GM21526 (cell line): ENCODE measurements around the gene WDR53.
A peak's percentile ranks its signal among the peaks of the same experiment; 100 is the strongest.
"Not testable (repeated sequence)": the region's sequence is repeated elsewhere in the genome, so short reads cannot be mapped to it uniquely, and the experiment has no call there.

Source experiments
- ATAC-seq: cut with Tn5 transposase; IDR thresholded peaks from one replicate; pipeline ENCODE4 v1.9.1; 2021; ENCODE audit warnings: moderate library complexity; ENCODE audit not compliant: unreplicated experiment, low FRiP score

WDR53 gene

DNA sequence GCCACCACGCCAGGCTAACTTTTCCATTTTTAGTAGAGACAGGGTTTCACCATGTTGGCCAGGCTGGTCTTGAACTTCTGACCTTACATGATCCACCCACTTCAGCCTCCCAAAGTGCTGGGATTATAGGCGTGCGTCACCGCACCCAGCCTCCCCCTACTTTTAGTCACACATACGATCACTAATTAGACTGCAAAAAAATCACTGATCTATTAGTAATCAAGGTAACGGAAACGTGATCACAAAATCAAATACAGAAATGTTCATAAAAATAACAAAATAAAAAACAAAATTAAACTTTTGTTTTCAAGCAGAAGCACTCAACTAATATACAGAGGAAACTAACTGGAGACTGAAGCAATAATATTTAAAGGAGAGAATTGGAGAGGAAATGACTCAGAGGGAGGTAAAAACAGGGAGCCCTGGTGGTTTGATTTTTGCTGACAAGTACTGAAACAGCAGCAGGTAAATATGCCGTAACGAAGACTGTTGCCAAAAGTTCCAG is 4.6 kb downstream of the WDR53 start:
- no peak for ATAC-seq

DNA sequence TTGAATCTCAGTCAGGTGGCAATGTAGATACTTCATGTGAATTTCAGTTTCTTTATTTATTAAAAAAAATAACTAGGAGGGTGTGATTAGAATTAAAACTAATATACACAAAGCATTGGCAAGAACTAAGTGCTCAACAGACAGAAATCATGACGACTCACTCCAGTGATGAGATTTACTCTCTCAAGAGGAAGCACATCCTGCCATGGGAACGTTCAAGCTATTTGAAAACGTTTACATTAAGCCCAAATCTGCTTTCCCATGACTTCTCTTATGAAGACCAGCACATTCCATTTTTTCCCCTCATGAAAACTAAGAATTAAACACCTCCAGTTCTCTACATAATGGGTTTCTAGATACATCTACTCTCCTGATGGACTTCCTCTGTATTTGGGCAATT is 8.5 kb downstream of the WDR53 start:
- no peak for ATAC-seq

DNA sequence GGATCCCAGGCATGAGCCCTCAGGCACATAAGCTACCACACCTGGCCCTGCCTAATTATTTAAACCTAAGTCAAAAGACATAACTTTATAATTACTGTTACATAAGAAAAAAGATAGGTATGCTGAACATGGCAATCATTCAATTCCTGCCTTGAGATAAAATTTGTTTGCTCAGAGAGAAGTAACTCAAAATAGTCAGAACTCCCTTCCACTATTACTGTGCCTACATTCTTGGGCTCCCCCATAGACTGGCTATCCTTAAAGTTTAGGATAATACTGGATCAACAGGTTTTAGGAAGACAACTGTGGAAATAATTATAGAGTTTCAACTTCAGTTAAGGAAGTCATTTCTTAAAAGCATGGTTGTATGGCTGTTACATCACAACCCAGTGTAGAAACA is 9.9 kb downstream of the WDR53 start:
- ATAC-seq: no peak

DNA sequence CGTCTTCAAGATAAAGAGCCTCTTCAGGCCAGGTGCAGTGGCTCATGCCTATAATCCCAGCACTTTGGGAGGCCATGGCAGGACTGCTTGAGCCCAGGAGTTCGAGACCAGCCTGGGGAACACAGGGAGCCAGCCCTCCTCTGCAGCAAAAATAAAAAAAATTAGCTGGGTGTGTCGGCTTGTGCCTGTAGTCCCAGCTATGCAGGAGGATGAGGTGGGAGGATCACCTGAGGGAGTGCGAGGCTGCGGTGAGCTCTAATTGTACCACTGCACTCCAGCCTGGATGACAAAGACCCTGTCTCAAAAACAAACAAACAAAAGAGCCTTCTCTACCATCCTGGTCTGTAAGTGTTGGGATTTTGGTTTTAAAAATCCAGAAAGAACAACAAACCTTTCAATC is 11.1 kb downstream of the WDR53 start:
- ATAC-seq: no peak

DNA sequence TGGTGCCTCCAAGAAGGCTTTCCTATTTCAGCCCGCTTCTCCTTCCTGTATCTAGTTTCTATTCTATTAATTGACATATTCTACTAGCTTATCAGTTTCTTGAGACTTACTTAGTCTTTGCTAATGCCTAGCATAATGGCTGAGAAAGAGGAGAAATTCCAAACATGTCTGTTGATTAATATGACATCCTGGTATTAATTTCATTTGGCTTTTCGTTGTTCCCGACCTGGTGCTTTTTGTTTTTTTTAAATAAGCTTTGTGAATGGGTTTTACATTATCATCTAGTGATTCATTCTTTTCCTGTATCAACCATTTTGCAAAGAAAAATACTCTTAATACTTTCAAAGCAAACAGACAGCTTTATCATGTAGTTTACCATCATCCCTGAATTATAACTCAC is 13.1 kb downstream of the WDR53 start:
- no peak for ATAC-seq

DNA sequence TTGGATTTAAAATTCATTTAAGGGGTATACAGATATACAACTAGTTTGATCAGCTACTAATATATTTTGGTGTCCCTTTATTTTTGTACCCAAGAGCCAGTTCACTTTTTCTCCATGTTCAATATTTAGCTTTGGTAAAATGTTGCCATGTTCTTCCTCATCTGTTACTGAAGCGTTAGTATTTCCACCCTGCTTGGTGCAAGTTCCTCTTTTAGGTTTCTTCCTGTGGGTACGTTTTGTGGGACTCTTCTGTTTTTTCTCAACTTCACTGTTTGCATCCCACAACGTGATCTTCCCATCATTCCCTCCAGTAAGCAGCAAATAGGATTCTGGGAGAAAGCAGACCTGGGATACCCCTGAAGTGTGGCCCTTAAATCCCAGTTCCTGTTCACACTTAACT is 14.1 kb downstream of the WDR53 start:
- no peak for ATAC-seq

DNA sequence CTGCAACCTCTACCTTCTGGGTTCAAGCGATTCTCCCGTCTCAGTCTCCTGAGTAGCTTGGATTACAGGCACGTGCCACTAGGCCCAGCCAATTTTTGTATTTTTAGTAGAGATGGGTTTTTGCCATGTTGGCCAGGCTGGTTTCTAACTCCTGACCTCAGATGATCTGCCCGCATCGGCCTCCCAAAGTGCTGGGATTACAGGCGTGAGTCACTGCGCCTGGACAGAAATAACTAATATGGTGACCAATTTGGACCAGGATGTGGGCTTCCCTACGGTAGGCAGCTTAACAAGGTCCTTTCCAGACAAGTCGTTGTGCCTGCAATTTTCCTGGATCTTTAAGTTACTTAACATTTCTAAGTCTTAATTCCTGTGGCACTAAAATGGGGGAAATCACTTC is 14.8 kb downstream of the WDR53 start:
- ATAC-seq: no peak

DNA sequence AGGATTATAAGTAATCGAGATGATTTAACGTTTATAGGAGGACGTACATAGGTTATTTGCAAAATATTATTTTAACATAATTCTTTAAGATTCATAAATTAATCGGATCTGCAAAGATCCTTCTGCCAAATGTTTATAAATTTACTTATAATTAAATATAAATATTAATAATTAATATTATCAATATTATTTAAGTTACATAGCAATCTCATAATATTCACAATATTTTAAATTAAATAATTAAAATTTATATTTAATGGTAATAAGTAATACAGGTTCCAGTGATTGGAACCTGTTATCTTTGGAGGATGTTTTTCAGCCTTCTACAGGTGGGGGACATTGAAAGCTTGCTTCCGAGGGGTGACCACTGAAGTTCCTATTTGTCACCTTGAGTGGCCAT is 16.1 kb downstream of the WDR53 start:
- ATAC-seq: no peak

DNA sequence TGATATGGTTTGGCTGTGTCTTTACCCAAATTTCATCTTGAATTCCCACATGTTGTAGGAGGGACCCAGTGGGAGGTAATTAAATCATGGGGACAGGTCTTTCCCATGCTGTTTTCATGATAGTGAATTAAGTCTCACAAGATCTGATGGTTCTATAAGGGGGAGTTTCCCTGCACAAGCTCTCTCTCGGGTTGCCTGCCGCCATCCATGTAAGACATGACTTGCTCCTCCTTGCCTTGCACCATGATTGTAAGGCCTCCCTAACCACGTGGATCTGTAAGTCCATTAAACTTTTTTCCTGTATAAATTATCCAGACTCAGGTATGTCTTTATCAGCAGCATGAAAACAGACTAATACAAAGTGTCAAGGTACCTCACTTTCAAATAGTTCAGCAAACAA is 18.2 kb downstream of the WDR53 start:
- ATAC-seq: not testable (repeated sequence)

DNA sequence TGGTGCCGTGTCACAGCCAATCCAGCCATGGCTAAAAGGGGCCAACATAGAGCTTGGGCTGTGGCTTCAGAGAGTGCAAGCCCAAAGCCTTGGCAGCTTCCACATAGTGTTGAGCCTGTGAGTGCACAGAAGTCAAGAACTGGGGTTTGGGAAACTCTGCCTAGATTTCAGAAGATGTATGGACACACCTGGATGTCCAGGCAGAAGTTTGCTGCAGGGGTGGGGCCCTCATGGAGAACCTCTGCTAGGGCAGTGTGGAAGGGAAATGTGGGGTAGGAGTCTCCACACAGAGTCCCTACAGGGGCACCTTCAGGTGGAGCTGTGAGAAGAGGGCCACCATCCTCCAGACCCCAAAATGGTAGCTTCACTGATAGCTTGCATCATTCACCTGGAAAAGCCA is 19.0 kb downstream of the WDR53 start:
- not testable (repeated sequence) for ATAC-seq

DNA sequence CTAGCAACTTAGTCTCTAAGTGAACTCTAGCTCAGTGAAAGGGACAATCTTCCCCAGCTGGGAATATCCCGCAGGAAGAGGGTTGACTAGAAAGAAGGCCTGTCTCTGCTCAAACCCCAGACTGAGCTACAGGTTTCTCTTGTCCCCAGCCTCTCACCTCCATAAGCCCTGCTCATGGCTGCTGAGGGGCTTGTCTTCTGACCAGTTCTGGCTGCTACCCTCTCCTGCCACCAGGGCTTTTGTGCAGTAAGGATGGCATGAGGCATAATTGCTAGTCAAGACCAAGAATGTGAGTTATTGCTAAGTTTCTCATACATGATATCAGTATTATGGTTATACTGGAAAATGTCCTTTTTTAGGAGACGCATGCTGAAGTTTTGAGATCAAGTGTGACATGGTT is 21.3 kb downstream of the WDR53 start:
- no peak for ATAC-seq

DNA sequence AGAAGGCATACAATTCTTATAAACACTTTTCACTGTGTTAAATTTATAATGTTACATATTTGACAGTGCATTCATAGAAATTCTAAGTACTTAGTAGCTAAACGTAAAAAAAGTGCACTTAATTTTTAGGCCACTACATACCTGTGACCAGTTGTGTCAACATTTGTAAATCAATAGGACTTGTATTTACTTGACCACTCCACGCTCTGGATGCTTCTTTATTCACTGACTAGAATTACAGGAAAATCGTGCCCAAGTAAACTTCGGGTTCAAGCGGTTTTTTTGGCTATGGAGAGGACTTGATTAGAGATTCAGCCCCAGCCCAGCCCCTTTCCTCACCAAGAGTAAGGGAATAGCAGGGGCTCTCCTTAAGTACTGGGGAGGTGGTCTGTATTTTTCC is 21.8 kb downstream of the WDR53 start:
- ATAC-seq: no peak

DNA sequence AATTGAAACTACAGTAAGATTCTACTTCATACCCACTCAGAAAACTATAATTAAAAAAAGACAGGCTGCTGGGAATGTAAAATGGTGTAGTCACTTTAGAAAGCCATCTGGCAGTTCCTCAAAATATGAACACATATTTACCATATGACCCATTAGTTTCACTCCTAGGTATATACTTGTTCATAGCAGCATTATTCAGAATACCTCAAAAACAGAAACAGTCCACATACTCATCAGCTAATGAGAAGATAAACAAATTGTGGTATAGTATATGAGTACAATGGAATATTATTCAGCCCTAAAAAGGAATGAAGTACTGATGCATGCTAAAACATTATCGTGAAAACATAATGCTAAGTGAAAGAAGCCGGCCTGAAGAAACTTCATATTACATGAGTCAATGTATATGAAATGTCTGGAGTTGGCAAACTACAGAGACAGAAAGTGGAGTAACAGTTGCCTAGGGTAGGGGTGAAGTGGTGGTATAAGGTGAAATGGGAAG is 23.8 kb downstream of the WDR53 start:
- no peak for ATAC-seq

DNA sequence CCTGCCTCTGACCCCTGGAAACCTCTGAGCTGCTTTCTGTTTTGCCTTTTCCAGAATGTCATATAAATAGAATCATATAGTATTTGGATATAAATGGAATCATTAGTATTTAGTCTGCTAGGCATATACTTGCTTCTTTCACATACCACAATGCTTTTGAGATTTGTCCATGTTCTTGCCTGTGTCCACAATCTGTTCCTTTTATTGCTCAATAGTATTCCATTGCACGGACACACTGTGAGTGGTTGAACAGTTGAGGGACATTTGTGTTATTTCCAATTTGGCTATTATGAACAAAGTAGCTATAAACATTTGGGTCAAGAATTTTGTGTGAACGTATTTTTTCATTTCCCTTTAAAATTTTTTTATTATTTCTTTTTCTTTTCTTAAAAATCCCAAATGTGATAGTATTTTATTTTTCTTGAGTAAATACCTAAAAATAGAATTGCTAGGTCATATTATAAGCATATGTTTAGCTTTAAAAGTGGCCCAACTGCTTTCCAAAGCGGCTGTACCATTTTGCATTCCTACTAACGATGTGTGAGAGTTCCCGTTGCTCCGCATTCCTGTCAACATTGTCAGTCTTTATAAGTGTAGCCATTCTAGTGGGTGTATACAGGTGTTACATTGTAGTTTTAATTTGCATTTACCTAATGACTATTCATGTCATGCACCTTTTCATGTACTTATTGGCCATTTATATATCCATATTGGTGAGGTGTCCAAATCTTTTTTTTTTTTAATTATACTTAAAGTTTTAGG is 26.5 kb downstream of the WDR53 start:
- no peak for ATAC-seq

DNA sequence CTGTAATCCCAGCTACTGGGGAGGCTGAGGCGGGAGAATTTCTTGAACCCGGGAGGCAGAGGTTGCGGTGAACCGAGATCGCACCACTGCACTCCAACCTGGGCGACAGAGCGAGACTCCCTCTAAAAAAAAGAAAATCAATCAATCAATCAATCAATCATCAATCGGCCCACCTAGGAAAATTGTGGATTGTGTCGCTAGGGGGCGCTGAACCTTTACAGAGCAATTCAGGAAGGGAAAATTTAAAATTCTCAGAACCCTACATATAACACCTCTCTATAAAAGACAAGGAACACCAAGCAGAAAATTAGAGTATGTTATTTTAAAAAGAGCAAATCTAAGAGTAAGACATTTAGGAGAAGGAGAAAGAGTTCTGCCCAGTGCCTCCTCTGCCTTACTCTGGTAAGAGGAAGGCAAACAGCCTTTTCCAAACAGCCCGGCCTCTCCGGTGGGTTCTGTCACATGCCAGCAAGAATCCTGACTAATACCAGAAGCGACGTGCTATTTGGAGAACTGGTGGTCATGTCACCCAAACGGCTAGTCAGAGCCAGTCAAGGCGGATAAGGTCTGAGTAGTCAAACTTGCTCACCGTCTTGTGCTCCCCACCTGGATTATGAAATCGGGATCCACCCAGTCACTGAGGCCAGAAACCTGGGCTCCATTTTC is 30.9 kb downstream of the WDR53 start:
- no peak for ATAC-seq

DNA sequence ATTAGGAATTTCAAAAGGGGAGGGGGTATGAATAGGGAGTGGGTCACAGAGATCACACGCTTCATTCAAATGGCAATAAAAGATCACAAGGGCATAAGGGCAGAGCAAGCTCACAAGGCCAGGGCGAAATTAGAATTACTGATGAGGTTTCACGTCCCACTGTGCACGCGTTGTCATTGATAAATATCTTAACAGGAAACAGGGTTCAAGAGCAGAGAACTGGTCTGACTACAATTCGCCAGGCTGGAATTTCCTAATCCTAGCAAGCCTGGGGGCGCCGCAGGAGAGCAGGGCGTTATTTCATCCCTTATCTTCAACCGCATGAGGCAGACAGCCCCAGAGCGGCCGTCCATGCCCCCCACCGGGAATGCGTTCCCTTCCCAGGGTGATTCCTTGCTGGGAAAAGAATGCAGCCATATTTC is 35.1 kb downstream of the WDR53 start:
- ATAC-seq: no peak

DNA sequence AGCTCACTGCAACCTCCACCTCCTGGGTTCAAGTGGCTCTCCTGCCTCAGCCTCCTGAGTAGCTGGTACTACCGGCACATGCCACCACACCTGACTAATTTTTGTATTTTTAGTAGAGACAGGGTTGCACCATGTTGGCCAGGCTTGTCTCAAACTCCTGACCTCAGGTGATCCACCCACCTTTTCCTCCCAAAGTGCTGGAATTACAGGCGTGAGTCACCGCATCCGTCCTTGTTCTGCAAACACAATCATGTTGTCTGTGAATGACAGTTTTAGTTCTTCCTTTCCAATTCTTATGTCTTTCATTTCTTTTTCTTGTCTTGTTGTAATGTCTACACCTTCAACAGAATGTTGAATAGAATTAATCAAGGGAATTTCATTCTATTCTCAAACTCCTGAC is 36.9 kb downstream of the WDR53 start:
- ATAC-seq: no peak

DNA sequence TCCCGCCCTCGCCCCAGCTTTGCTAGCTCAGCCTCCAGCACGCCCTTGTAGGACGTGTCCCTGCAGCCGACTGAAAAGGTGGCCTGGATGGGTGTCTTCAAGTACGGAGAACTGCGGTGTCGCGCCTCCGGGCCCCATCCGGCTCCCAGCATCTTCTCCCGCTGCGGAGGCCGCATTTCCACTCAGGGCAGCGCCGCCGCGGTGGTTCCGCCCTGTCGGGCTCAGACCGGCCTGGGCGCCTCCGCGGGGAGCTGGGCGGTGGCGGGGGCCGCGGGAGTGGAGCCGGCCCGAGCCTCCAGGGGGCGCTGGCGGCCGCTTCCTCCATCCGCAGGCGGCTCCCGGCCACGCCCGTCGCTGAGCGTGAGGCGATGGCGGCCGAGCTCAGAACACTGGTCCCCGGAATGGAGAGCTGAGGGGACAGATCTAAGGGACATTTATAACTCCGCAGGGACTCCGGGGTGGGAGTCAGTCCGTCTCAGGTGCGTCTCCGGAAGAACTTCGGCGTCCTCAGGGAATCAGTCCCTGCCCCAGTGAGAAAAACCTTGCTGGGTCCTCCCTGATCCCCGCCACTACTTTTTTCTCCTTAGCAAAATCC is 39.6 kb downstream of the WDR53 start:
- ATAC-seq: peak; percentile 69

DNA sequence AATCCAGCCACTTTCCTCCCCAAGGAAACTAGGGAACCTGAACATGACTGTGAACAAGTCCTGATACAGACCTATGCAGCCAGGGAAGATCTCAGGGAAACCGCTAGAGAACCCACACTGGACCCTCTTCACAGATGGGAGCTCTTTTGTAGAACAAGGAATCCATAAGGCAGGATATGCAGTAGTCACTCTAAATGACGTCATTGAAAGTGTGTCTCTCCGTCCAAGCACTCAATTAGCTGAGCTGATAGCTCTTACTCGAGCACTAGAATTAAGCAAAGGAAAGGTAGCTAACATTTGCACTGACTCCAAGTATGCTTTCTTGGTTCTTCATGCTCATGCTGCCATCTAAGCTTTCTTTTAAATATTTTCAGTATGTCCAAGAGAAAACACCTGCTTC is 43.2 kb downstream of the WDR53 start:
- ATAC-seq: no peak

DNA sequence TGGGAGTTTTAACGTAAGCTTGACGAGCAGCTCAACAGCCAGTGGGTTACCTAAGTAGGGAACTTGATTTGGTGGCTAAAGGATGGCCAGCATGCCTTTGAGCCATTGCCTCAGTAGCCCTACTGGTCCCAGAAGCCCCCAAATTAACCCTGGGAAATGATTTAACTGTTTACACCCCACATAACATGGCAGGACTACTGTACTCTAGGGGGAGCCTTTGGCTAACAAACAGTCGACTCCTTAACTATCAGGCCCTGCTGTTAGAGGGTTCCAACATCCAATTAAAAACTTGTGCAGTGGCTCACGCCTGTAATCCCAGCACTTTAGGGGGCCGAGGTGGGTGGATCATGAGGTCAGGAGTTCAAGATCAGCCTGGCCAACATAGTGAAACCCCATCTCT is 43.8 kb downstream of the WDR53 start:
- ATAC-seq: no peak

DNA sequence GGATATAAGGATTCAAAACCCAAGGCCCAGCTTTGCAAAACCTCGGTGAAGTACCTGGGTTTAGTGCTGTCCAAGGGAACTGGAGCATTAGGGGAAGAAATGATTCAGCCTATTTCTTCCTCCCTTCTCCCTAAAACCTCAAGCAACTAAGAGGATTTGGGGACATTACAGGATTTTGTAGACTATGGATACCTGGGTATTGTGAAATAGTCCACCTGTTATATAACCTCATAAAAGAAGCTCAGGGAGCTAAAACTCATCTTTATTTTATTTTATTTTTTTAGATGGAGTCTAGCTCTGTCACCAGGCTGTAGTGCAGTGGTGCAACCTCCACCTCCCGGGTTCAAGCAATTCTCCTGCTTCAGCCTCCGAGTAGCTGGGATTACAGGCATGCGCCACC is 44.5 kb downstream of the WDR53 start:
- no peak for ATAC-seq

DNA sequence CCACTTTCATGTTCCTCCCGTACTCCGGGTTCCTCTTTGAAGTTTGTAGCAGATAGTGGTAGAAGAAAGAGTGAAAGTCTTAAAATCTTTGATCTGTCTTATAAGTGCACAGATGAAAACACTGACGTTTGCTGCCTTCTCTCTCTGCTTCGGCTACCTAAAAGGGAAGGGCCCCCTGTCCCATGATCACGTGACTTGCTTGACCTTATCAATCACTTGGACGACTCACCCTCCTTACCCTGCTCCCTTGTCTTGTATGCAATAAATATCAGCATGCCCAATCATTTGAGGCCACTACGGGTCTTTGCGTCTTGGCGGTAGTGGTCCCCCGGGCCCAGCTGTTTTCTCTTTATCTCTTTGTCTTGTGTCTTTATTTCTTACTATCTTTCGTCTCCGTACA is 47.1 kb downstream of the WDR53 start:
- ATAC-seq: not testable (repeated sequence)
